K562 (cell line): ENCODE data around the gene P2RY14. TPM values are rescaled to one million over a fixed set of nuclear protein-coding genes. Genes with fewer than 3 reads are reported as not detected.

Source experiments
- ATAC-seq: fragments of 200-7000 bp; cut with Tn5 transposase; 3 replicates; pipeline ENCODE4 v1.9.1; 2020; ENCODE audit warnings: moderate library complexity
- BruUV-seq: library from RNA; stranded (reverse); fragments of 400-500 nt; replicated peaks from 2 replicates; lab custom pipeline; 2021; lab: Mats Ljungman, UMichigan
- CTCF ChIA-PET: fragments of 300-600 bp; formaldehyde crosslinking; extraction: SDS; loops from one replicate; lab custom pipeline; 2021; ENCODE audit warnings: low intra/inter-chr PET ratio; lab: Yijun Ruan, JAX
- POLR2A ChIA-PET: fragments of 300-600, 350-650 bp; sonication (Branson Sonifier 250); formaldehyde crosslinking; extraction: SDS; loops from one replicate; lab custom pipeline; 2021; ENCODE audit warnings: antibody characterized with exemption, inconsistent platforms; lab: Yijun Ruan, JAX
- DNase-seq, 4 experiments: peaks; one replicate each; pipeline versions ENCODE4 v3.0.0 to v3.0.0-alpha.2; 2011 to 2018; ENCODE audit warnings: low spot score in 3 of 4, mixed read lengths in 3 of 4; ENCODE audit errors: extremely low read depth in 1 of 4
- FAIRE-seq: peaks from 2 replicates; lab custom pipeline; 2011; peaks lifted over from hg19 to GRCh38; lab: Jason Lieb, UNC
- H2AFZ ChIP-seq: 2 replicates; pipeline ENCODE4 v1.6.0; 2011; ENCODE audit warnings: low read depth, low read length, control low read depth, inconsistent platforms
- H3K27ac ChIP-seq: fragments of 200-600 bp; 3 replicates; pipeline ENCODE4 v1.8.0; 2011; ENCODE audit warnings: low read depth, mild to moderate bottlenecking, control low read depth, inconsistent platforms, low read length, moderate library complexity, mixed read lengths; ENCODE audit errors: extremely low read depth
- H3K27me3 ChIP-seq, 2 experiments: fragments of 300-600 bp in 1 of 2; 2 replicates in 1 of 2; 3 replicates in 1 of 2; pipeline versions ENCODE4 v1.6.0 to v1.8.0; 2011; ENCODE audit warnings: inconsistent platforms in 2 of 2, low read length in 2 of 2, mild to moderate bottlenecking in 1 of 2, mixed read lengths in 1 of 2, moderate library complexity in 1 of 2; ENCODE audit not compliant: control insufficient read depth in 2 of 2, insufficient read depth in 2 of 2
- H3K36me3 ChIP-seq: fragments of 300-600 bp; 3 replicates; pipeline ENCODE4 v1.8.0; 2011; ENCODE audit warnings: mild to moderate bottlenecking, low read length, inconsistent platforms; ENCODE audit not compliant: control insufficient read depth, insufficient read depth
- H3K4me1 ChIP-seq, 2 experiments: fragments of 200-600 bp in 1 of 2; replicated peaks in 1 of 2; 2 replicates in 1 of 2; 3 replicates in 1 of 2; pipeline versions ENCODE4 v1.5.1 to v1.8.0; 2011; ENCODE audit warnings: inconsistent platforms in 2 of 2, low read length in 2 of 2, mild to moderate bottlenecking in 1 of 2, mixed read lengths in 1 of 2, moderate library complexity in 1 of 2; ENCODE audit not compliant: control insufficient read depth in 2 of 2, insufficient read depth in 2 of 2
- H3K4me2 ChIP-seq: 2 replicates; pipeline ENCODE4 v1.6.1; 2011; ENCODE audit warnings: low read length, control low read depth, inconsistent platforms, mixed read lengths; ENCODE audit not compliant: insufficient read depth
- H3K4me3 ChIP-seq: fragments of 200-600 bp; sonication (generic), shearing (Covaris generic); 2 replicates; pipeline ENCODE4 v1.5.1; 2016; ENCODE audit warnings: control low read depth, inconsistent platforms
- H3K79me2 ChIP-seq: fragments of 200-600 bp; 3 replicates; pipeline ENCODE4 v1.8.0; 2011; ENCODE audit warnings: low read length, inconsistent platforms; ENCODE audit not compliant: control insufficient read depth, insufficient read depth
- H3K9ac ChIP-seq, 2 experiments: 2 replicates each; pipeline versions ENCODE4 v1.6.0 to v1.6.1; 2011; ENCODE audit warnings: low read depth in 2 of 2, low read length in 2 of 2, control low read depth in 1 of 2, inconsistent platforms in 1 of 2, mild to moderate bottlenecking in 1 of 2, mixed read lengths in 1 of 2; ENCODE audit not compliant: insufficient read depth in 1 of 2
- H3K9me1 ChIP-seq: one replicate; pipeline ENCODE4 v1.6.0; 2011; ENCODE audit warnings: inconsistent platforms, mild to moderate bottlenecking, low read length, moderate library complexity; ENCODE audit not compliant: control insufficient read depth, insufficient read depth
- H3K9me3 ChIP-seq: replicated peaks from 2 replicates; pipeline ENCODE4 v1.5.1; 2011; ENCODE audit warnings: low read depth, low read length, inconsistent platforms; ENCODE audit not compliant: control insufficient read depth, insufficient read depth
- H4K20me1 ChIP-seq: replicated peaks from 2 replicates; pipeline ENCODE4 v1.6.1; 2011; ENCODE audit warnings: low read length, inconsistent platforms, mixed read lengths; ENCODE audit not compliant: control insufficient read depth, insufficient read depth
- DACH1 ChIP-seq: fragments of 450-650 bp; IDR thresholded peaks from 2 replicates; pipeline ENCODE4 v1.6.1; 2018; ENCODE audit not compliant: partially characterized antibody
- E2F6 ChIP-seq, 2 experiments: IDR thresholded peaks; 2 replicates each; pipeline ENCODE4 v1.6.1; 2011; ENCODE audit warnings: borderline replicate concordance in 1 of 2, control low read depth in 1 of 2, low read depth in 1 of 2, low read length in 1 of 2, mild to moderate bottlenecking in 1 of 2, mixed read lengths in 1 of 2, moderate library complexity in 1 of 2; ENCODE audit not compliant: insufficient read depth in 1 of 2, insufficient read length in 1 of 2, poor library complexity in 1 of 2, severe bottlenecking in 1 of 2; ENCODE audit errors: extremely low read depth in 1 of 2
- HMGXB4 ChIP-seq: sonication (generic); formaldehyde crosslinking; IDR thresholded peaks from 2 replicates; pipeline ENCODE4 v1.8.1; 2023; ENCODE audit warnings: mild to moderate bottlenecking, missing genetic modification reagents
- MLLT1 ChIP-seq, 2 experiments: fragments of 450-650 bp; IDR thresholded peaks; 2 replicates each; pipeline ENCODE4 v1.6.1; 2016
- NFYB ChIP-seq: IDR thresholded peaks from 2 replicates; pipeline ENCODE4 v1.6.1; 2011; ENCODE audit warnings: mild to moderate bottlenecking, moderate library complexity; ENCODE audit not compliant: insufficient read length; ENCODE audit errors: extremely low read depth
- RAD21 ChIP-seq, 2 experiments: fragments of 250-450 bp in 1 of 2; fragments of 450-650 bp in 1 of 2; sonication (Bioruptor Pico) in 1 of 2; formaldehyde crosslinking in 1 of 2; IDR thresholded peaks in 1 of 2; conservative IDR thresholded peaks in 1 of 2; 2 replicates each; pipeline versions ENCODE4 v1.4.0 to v1.8.0; 2020 to 2022; ENCODE audit warnings: mild to moderate bottlenecking in 2 of 2, moderate library complexity in 1 of 2
- USF2 ChIP-seq: sonication (generic); formaldehyde crosslinking; IDR thresholded peaks from 2 replicates; pipeline ENCODE4 v1.5.0; 2020; ENCODE audit warnings: missing genetic modification reagents
- ZNF175 ChIP-seq: fragments of 200-800 bp; sonication (Bioruptor generic); IDR thresholded peaks from 2 replicates; pipeline ENCODE4 v1.6.1; 2016; ENCODE audit warnings: low read depth, mild to moderate bottlenecking, missing genetic modification characterization, missing compliant biosample characterization
- ZNF354B ChIP-seq: fragments of 250-450 bp; sonication (Bioruptor Pico); IDR thresholded peaks from 2 replicates; pipeline ENCODE4 v1.4.0; 2020
- WGBS: fragments of 100-300 bp; shearing (Covaris generic); methylation state at CpG from one replicate; pipeline ENCODE4 v1.1.6; 2016; ENCODE audit warnings: low coverage, mixed read lengths; ENCODE audit not compliant: insufficient coverage; ENCODE audit errors: missing lambda C conversion rate; 5-methylcytosine and 5-hydroxymethylcytosine counted together
- in situ Hi-C: fragments of 300-500 bp; cut with MboI; formaldehyde crosslinking; loops from 4 replicates; pipeline ENCODE4 v1.15.0; 2018; ENCODE audit warnings: inconsistent platforms, mixed read lengths
- intact Hi-C: fragments of 100-400 bp; cut with micrococcal nuclease; formaldehyde crosslinking; loops from 2 replicates; pipeline ENCODE4 v1.14.2; 2022
- polyA plus RNA-seq, 8 experiments: library from polyadenylated mRNA; depleted of rRNA in 4 of 8; stranded (reverse) in 5 of 8; unstranded in 3 of 8; fragments of >200 nt; fragmentation: Nextera tagmentation in 2 of 8; fragmentation: Illumina TruSeq in 1 of 8; extraction: Ambion mirVana in 2 of 8; extraction: Trizol in 1 of 8; gene quantifications; 2 replicates each; pipeline versions ENCODE4 v1.2.1 to v1.2.3, GENCODE V29; 2011 to 2014; ENCODE audit warnings: inconsistent platforms in 1 of 8, missing spikeins in 1 of 8
- total RNA-seq, 7 experiments: library from RNA; depleted of rRNA in 6 of 7; stranded (reverse); fragments of >200 nt in 6 of 7; fragmentation: Illumina TruSeq in 2 of 7; extraction: Trizol in 2 of 7; gene quantifications; 2 replicates each; pipeline versions ENCODE4 v1.2.1 to v1.2.3, GENCODE V29; 2011 to 2021; ENCODE audit warnings: low replicate concordance in 1 of 7

Gene P2RY14
- total and polyA plus RNA-seq, 9 of the 15 experiments (the other 6 are each of a cell fraction or from before 2014, with no cell fraction given) = not detected

- intact Hi-C loops (no loop called here), in situ Hi-C loops (no loop called here)
- TF ChIP-seq MLLT1 (IDR thresholded peaks at IDR 0.05) (no peak), ZNF354B (CRISPR knock-in tag) (no peak)
- Histone ChIP-seq H3K27ac (no peak overlapping the region), H3K36me3 (no peaks in the 10 kb centered on the region), H2AFZ (no peak overlapping the region), H4K20me1 (no peaks in the 10 kb centered on the region), H3K9ac (no peak overlapping the region), H3K4me1 (no peaks in the 10 kb centered on the region), H3K4me2 (no peak overlapping the region), H3K9me3 (no peaks in the 10 kb centered on the region), H3K27me3 (no peaks in the 10 kb centered on the region; a peak in 1 of 5 replicates), H3K79me2 (no peaks in the 10 kb centered on the region), H3K4me3 (no peak overlapping the region), H3K9me1 (no peaks in the 10 kb centered on the region)
- BruUV-seq = no TSS peak
- FAIRE-seq = no peak
- WGBS = 0% methylated on average over 3 of the region's 3 CpGs
- ATAC-seq = no peak
- no peak for DNase-seq
- ChIA-PET CTCF (no interaction called here), POLR2A (interaction anchor here (0.7 kb wide), 1 partner anchor 10 kb away, joined by 3 read pairs; no protein-coding TSS in a partner anchor)
Measured at GRCh38 chr3:151209654-151210053, 68.7 kb downstream of the P2RY14 start.

GRCh38 chr3:151206201-151206600, 72.1 kb downstream of the P2RY14 start:
- ATAC-seq (no peak), DNase-seq (no peak), FAIRE-seq (no peak)
- POLR2A ChIA-PET = no interaction called here
- Histone ChIP-seq H3K9me1 (no peaks in the 10 kb centered on the region), H3K4me3 (no peak overlapping the region), H3K9ac (no peak overlapping the region), H3K4me2 (no peak overlapping the region), H3K79me2 (no peaks in the 10 kb centered on the region), H3K36me3 (no peaks in the 10 kb centered on the region), H3K9me3 (no peaks in the 10 kb centered on the region), H4K20me1 (no peaks in the 10 kb centered on the region), H3K27ac (no peak overlapping the region), H3K27me3 (no peaks in the 10 kb centered on the region; a peak in 2 of 5 replicates), H3K4me1 (no peaks in the 10 kb centered on the region), H2AFZ (no peak overlapping the region)
- 6% methylated on average over 3 of the region's 3 CpGs for WGBS
- in situ Hi-C loops = no loop called here
- intact Hi-C loops = no loop called here
- CTCF ChIA-PET = no interaction called here
- BruUV-seq = no TSS peak
- no peak for TF ChIP-seq E2F6 (IDR thresholded peaks at IDR 0.05; ENCODE audit: borderline replicate concordance in 1 of 2, extremely low read depth in 1 of 2, insufficient read depth in 1 of 2, insufficient read length in 1 of 2, low read depth in 1 of 2, low read length in 1 of 2, poor library complexity in 1 of 2, severe bottlenecking in 1 of 2)
- no peak for TF ChIP-seq RAD21 (CRISPR knock-in tag; conservative IDR thresholded peaks at IDR 0.05 in 1 of 2, IDR thresholded peaks at IDR 0.05 in 1 of 2)
- no peak for TF ChIP-seq ZNF175 (CRISPR knock-in tag)
- no peak for TF ChIP-seq HMGXB4 (CRISPR knock-in tag)
- no peak for TF ChIP-seq USF2
- TF ChIP-seq DACH1 = no peak
- TF ChIP-seq NFYB = no peak
